ENCODE data around the gene ADAMTS7.
"Not testable (repeated sequence)": the region's sequence is repeated elsewhere in the genome, so short reads cannot be mapped to it uniquely, and the experiment has no call there.

ADAMTS7 gene

DNA sequence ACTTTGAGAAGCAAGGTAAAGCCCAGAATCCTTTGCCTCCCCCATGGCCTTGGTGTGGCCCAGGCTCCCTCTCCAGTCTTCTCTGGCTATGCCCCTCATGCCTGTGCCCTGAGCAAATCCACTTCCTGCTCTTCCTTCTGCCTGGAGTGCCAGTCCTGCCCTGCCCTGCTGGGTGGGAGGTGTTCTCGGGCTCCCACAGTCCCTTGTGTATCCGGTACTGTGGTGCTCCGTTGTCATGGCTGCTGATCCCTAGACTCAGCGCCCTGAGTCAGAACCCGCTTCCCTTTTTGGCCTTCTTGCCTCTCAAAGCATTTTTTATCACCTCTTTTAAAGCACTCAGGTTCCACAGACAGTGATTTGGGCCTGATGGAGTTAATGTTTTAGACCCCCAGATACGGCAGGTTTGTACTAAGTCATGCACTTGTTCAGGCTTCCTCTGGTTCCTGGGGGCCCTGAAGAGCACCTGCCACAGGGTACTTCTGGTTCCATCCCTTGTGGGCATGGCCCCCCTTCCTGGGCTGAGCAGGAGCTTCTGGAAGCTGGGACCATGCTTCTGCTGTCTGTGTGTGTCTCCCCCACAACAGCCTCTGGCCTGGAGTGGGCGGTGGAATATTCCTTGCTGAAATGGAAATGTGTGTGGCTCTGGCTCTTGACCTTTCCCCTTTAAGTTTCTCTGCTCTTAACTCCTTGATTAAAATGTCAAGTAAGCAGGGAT is 29.6 kb upstream of the ADAMTS7 start:
- ATAC-seq (replicated peaks; ENCODE audit: extremely low read depth, poor library complexity, severe bottlenecking) (no peak), DNase-seq (ENCODE audit: low spot score in 2 of 2) (no peak)
- peaks cover 3% of the 10 kb centered on the region for H3K36me3 Mint-ChIP-seq (ENCODE audit: insufficient read depth)
- no peak overlapping the region for H3K4me3 Mint-ChIP-seq
- H3K9me3 Mint-ChIP-seq = no peaks in the 10 kb centered on the region
- H3K4me1 Mint-ChIP-seq = no peaks in the 10 kb centered on the region
- no peak overlapping the region for H3K27ac Mint-ChIP-seq (ENCODE audit: low read depth)
- peaks cover 7% of the 10 kb centered on the region for H3K27me3 Mint-ChIP-seq

DNA sequence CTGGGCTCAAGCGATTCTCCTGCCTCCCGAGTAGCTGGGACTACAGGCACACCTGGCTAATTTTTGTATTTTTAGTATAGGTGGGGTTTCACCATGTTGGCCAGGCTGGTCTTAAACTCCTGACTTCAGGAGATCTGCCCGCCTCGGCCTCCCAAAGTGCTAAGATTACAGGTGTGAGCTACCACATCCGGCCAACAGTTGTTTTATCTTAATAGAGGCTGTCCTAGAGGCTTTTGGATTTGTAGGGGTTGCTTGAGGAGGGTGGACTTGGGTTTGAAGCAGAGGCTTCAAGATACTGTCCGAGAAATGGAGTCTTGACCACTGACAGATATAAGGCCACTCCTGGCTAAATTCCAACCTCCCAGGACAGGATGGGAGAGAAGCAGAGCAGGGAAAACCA is 27.9 kb upstream of the ADAMTS7 start:
- not testable (repeated sequence) for H3K27ac Mint-ChIP-seq (ENCODE audit: low read depth); ATAC-seq (replicated peaks; ENCODE audit: extremely low read depth, poor library complexity, severe bottlenecking); H3K36me3 Mint-ChIP-seq (ENCODE audit: insufficient read depth); H3K4me3 Mint-ChIP-seq; DNase-seq (ENCODE audit: low spot score in 2 of 2); H3K4me1 Mint-ChIP-seq; H3K9me3 Mint-ChIP-seq
- peaks cover 11% of the 10 kb centered on the region for H3K27me3 Mint-ChIP-seq

DNA sequence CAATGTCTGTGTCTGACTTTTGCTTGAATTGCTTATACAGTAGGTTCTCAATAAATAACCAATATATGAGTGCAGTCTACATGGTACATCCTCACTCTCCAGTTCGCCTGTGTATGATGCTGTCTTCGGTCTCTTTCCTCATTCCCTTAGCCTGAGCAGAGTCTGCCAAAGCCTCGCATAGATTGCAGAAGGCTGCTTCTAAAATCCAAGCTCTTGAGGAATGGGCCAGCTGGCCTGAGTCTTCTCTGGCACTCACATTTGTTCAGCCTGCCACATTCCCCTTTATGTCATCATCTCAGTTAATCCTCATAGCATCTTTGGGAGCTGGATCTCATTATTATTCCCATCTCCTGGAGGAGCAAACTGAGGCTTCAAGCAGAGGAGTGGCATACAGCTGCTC is 27.2 kb upstream of the ADAMTS7 start:
- Mint-ChIP-seq H3K4me3 (no peak overlapping the region), H3K27ac (ENCODE audit: low read depth) (no peak overlapping the region), H3K36me3 (ENCODE audit: insufficient read depth) (no peaks in the 10 kb centered on the region), H3K27me3 (peaks cover 11% of the 10 kb centered on the region), H3K4me1 (no peaks in the 10 kb centered on the region), H3K9me3 (no peaks in the 10 kb centered on the region)
- no peak for ATAC-seq (replicated peaks; ENCODE audit: extremely low read depth, poor library complexity, severe bottlenecking)
- no peak for DNase-seq (ENCODE audit: low spot score in 2 of 2)

DNA sequence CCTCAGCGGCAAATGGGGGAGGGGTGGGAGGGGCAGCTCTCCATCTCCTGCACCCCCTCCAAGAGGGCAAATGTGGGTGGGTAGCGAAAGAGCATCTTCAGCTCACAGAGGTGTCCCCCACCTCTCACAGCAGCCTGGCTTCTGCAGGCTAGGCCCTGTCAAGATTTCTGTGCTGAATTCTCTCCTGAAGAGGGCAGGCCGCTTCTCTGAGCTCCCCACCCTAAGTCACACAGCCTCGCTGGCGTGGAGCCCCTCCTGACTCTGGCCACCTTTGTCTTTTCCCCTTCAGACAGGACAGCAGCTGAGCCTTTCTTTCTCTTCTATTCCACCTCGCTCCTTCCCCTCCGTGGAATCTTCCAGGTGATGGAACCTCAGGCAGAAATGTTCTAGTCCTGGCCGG is 26.3 kb upstream of the ADAMTS7 start:
- no peak overlapping the region for H3K4me3 Mint-ChIP-seq
- H3K27ac Mint-ChIP-seq (ENCODE audit: low read depth) = no peak overlapping the region
- no peaks in the 10 kb centered on the region for H3K36me3 Mint-ChIP-seq (ENCODE audit: insufficient read depth)
- ATAC-seq (replicated peaks; ENCODE audit: extremely low read depth, poor library complexity, severe bottlenecking) (no peak), DNase-seq (ENCODE audit: low spot score in 2 of 2) (no peak)
- H3K27me3 Mint-ChIP-seq = peaks cover 11% of the 10 kb centered on the region
- no peaks in the 10 kb centered on the region for H3K9me3 Mint-ChIP-seq
- no peaks in the 10 kb centered on the region for H3K4me1 Mint-ChIP-seq

DNA sequence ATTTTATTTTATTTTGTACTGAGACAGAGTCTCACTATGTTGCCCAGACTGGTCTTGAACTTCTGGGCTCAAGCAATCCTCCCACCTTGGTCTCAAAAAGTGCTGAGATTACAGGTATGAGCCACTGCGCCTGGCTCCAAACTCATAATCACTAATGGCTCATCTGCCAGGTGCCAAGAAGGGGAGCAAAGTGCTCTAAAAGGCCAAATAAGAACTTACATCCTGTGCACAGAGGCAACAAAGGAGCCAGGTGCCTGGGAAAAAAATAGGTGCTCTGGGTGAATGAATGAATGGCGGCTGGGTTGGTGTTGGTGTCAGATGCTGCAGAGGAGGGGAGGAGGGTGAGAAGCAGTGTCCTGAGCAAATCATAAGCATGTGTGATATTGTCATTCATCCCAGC is 25.9 kb upstream of the ADAMTS7 start:
- no peak for ATAC-seq (replicated peaks; ENCODE audit: extremely low read depth, poor library complexity, severe bottlenecking)
- no peaks in the 10 kb centered on the region for H3K9me3 Mint-ChIP-seq
- no peak overlapping the region for H3K27ac Mint-ChIP-seq (ENCODE audit: low read depth)
- no peak for DNase-seq (ENCODE audit: low spot score in 2 of 2)
- H3K4me1 Mint-ChIP-seq = no peaks in the 10 kb centered on the region
- peaks cover 13% of the 10 kb centered on the region for H3K27me3 Mint-ChIP-seq
- H3K36me3 Mint-ChIP-seq (ENCODE audit: insufficient read depth) = no peaks in the 10 kb centered on the region
- H3K4me3 Mint-ChIP-seq = no peak overlapping the region

DNA sequence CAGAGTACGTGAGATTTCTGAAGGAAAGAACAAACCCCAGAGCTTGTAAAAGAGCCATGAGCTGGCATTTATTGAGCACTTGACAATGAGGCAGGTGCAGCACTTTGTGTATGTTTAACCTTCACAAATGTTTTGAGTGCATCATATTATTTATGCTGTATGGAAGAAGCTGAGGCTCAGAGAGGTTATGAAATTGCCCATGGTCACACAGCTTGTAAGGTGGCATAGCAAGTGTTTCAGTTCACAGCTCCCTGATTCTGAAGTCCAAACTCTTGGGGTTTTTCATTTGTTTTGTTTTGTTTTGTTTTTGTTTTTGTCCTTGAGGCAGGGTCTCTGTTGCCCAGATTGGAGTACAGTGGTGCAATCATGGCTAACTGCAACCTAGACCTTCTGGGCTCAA is 25.1 kb upstream of the ADAMTS7 start:
- DNase-seq (ENCODE audit: low spot score in 2 of 2) = no peak
- no peak overlapping the region for H3K27ac Mint-ChIP-seq (ENCODE audit: low read depth)
- no peak overlapping the region for H3K4me3 Mint-ChIP-seq
- no peak for ATAC-seq (replicated peaks; ENCODE audit: extremely low read depth, poor library complexity, severe bottlenecking)
- H3K27me3 Mint-ChIP-seq = peaks cover 21% of the 10 kb centered on the region
- no peaks in the 10 kb centered on the region for H3K9me3 Mint-ChIP-seq
- H3K36me3 Mint-ChIP-seq (ENCODE audit: insufficient read depth) = no peaks in the 10 kb centered on the region
- no peaks in the 10 kb centered on the region for H3K4me1 Mint-ChIP-seq

DNA sequence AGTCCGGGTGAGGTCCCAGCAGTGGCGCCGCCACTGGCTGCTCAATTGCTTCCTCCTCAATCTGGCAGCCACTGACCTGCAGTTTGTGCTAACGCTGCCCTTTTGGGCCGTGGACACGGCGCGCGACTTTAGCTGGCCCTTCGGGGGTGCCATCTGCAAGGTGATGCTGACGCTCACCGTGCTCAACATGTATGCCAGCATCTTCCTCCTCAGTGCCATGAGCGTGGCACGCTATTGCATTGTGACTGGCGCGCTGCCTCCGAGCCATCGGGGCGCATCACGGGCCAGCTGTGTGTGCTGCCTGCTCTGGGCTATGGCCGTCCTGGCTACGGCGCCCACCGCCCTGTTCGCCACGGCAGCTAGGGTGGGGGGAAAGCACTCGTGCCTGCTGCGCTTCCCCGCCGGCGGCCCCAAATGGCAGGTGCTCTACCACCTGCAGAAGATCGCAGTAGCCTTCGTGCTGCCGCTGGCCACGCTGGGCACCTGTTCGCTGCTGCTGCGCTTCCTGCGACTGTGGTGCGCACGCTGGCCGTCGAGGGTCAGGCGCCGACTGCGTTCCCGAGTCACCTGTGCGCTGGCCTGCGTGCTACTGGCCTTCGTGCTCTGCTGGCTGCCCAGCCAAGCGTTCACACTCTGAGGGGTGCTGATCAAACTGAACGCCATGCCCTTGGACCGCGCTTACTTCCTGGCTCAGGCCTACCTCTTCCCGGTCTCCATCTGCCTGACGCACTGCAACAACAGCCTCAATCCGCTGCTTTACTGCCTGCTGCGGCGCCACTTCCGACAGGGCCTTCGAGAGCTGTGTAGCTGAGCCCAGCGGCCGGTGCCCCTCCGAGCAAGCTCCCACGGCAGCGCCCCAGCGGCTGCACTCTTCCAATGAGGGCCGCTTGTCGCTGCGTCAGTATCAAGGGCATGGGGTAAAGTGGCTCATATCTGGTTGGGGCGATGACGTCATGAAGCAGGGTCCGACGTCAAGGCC is 20.3 kb upstream of the ADAMTS7 start:
- Mint-ChIP-seq H3K9me3 (no peaks in the 10 kb centered on the region), H3K27ac (ENCODE audit: low read depth) (no peak overlapping the region), H3K27me3 (peaks cover 30% of the 10 kb centered on the region), H3K4me3 (peak overlapping the region; percentile 38), H3K4me1 (peaks cover 4% of the 10 kb centered on the region), H3K36me3 (ENCODE audit: insufficient read depth) (no peaks in the 10 kb centered on the region)
- ATAC-seq (replicated peaks; ENCODE audit: extremely low read depth, poor library complexity, severe bottlenecking) (no peak), DNase-seq (ENCODE audit: low spot score in 2 of 2) (no peak)

DNA sequence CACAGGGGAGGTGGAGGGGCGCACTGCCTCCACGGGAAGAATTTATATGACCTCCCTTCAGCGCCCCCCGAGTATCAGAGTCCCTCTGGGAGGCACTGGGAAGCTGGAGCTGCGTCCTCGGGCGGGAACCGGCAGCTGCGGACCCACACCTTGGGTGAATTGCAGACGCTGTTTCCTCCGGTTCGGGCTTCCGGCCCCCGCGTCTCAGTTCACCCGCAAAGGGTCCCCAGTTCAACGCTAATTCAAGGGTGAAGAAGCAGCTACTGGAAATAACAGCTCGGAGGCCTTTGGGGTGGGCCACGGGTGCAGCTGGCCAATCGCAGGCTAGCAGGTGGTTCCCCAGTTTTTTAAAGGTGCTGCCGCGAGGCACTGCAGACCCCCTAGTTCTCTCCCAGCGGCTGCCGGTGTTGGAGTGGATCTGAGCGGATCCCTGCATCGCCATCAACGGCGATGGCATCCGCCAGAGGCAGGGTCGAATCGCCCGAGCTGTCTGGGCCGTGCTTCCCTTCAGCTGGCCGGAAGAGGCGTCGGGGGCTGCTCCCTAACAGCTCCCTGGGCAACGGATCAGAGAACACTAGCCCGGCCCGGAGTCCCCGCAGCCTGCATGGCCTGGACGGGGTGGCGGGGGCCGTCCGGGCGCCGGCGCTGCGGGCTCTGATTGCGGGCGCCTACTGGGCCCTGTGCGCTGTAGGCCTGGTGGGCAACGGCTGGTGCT is 19.4 kb upstream of the ADAMTS7 start:
- ATAC-seq (replicated peaks; ENCODE audit: extremely low read depth, poor library complexity, severe bottlenecking) (no peak), DNase-seq (ENCODE audit: low spot score in 2 of 2) (no peak)
- Mint-ChIP-seq H3K9me3 (no peaks in the 10 kb centered on the region), H3K27ac (ENCODE audit: low read depth) (no peak overlapping the region), H3K27me3 (peaks cover 22% of the 10 kb centered on the region), H3K4me1 (peaks cover 4% of the 10 kb centered on the region), H3K4me3 (peak overlapping the region; percentile 38), H3K36me3 (ENCODE audit: insufficient read depth) (no peaks in the 10 kb centered on the region)

DNA sequence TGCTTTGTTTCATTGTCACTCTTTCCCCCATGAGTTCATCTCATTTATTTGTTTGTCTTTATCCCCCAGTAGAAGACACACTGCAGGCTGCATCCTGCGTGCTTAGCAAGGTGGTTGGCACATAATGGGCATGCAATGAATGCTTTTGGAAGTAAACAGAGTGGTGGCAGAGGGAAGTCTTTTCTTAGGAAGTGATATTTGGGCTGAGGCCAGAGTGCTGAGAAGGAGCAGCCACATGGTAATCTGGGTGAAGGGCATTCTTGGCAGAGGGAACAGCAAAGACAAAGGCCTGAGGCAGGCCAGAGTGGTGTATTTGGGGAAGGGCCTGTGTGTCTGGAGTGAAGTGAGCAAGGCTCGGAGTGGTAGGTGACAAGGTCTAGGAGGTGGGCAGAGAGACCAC is 17.7 kb upstream of the ADAMTS7 start:
- DNase-seq (ENCODE audit: low spot score in 2 of 2) = no peak
- H3K9me3 Mint-ChIP-seq = no peaks in the 10 kb centered on the region
- H3K27me3 Mint-ChIP-seq = peaks cover 19% of the 10 kb centered on the region
- no peak overlapping the region for H3K4me3 Mint-ChIP-seq
- no peak overlapping the region for H3K27ac Mint-ChIP-seq (ENCODE audit: low read depth)
- H3K36me3 Mint-ChIP-seq (ENCODE audit: insufficient read depth) = no peaks in the 10 kb centered on the region
- H3K4me1 Mint-ChIP-seq = peaks cover 4% of the 10 kb centered on the region
- no peak for ATAC-seq (replicated peaks; ENCODE audit: extremely low read depth, poor library complexity, severe bottlenecking)

DNA sequence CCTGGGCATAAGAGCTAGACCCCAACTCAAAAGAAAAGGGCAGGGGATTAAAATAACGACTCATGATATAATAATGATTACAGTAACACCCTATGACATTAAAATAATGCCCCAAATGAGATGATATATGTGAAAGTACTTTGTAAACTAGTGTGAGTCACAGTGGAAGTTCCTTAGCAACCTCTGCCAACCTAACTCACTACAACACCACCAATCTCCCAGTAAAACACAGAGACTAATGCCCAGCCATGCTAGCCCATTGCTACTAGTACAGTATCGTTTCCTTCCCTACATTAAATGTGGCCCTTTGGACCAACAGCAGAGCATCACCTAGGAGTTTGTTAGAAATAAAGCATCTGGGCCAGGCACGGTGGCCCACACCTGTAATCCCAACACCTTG is 11.2 kb upstream of the ADAMTS7 start:
- Mint-ChIP-seq H3K9me3 (no peaks in the 10 kb centered on the region), H3K4me1 (no peaks in the 10 kb centered on the region), H3K36me3 (ENCODE audit: insufficient read depth) (no peaks in the 10 kb centered on the region), H3K27ac (ENCODE audit: low read depth) (no peak overlapping the region), H3K27me3 (peaks cover 20% of the 10 kb centered on the region), H3K4me3 (no peak overlapping the region)
- ATAC-seq (replicated peaks; ENCODE audit: extremely low read depth, poor library complexity, severe bottlenecking) (no peak), DNase-seq (ENCODE audit: low spot score in 2 of 2) (no peak)

DNA sequence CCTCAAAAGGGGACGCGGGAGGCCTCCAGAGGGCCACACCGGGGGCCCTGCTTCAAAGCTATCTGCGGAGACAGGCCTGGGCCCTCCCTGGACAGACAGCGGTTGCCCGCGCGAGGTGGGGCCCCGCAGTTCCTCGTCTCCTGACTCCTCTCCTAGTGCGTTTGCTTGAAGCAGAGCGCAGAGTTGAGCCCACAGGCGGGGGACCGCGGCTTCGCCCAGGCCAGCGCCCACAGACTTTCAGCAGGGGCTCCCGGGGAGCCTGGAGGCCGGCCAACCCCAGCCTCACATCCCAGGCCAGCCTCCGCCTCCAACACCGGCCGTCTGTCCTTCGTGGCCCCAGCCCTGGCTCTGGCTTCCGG is 540 bp upstream of the ADAMTS7 start:
- Mint-ChIP-seq H3K27me3 (peaks cover 60% of the 10 kb centered on the region), H3K36me3 (ENCODE audit: insufficient read depth) (peaks cover 4% of the 10 kb centered on the region), H3K4me3 (peak overlapping the region; percentile 75), H3K27ac (ENCODE audit: low read depth) (no peak overlapping the region), H3K9me3 (no peaks in the 10 kb centered on the region), H3K4me1 (peaks cover 11% of the 10 kb centered on the region)
- DNase-seq (ENCODE audit: low spot score in 2 of 2) (no peak), ATAC-seq (replicated peaks; ENCODE audit: extremely low read depth, poor library complexity, severe bottlenecking) (no peak)

DNA sequence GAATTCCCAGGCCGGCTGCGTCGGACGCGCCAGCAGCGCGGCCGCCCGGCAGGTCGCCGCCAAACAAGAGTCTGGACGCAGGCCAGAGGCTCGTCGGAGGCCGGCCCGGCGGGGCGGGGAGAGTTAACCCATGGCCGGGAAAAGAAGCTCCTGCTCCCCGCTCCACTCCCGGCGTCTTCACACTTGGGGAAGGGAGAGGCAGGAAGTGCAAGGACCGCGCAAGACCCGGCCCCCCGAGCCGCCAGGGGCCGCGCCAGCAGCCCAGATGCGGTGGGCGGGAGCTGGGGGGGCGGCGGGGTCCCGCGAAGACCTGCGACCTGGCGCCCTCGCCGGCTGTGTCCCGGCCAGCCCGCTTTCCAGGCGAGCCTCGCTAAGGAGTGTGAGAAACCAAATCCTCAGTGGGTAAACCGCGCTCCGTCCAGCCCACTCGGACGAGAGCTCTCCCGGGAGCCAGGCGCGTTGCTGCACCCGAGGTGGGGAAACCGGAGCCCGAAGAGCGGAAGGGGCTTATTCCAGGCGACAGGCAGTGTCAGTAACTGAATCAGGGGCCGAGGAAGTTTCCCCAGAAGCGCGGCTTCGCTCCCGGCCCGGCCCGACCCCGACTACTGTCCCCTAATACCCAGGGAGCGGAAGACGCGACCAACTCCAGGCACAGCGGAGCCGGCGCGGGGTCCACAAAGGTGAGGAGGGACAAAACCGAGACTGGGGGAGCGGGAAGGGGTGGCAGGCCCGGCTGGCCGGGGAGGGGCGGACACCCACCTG is 721 bp downstream of the ADAMTS7 start:
- Mint-ChIP-seq H3K36me3 (ENCODE audit: insufficient read depth) (peaks cover 4% of the 10 kb centered on the region), H3K9me3 (no peaks in the 10 kb centered on the region), H3K4me1 (peaks cover 11% of the 10 kb centered on the region), H3K27ac (ENCODE audit: low read depth) (no peak overlapping the region), H3K27me3 (peaks cover 60% of the 10 kb centered on the region), H3K4me3 (peak overlapping the region; percentile 75)
- DNase-seq (ENCODE audit: low spot score in 2 of 2) (no peak), ATAC-seq (replicated peaks; ENCODE audit: extremely low read depth, poor library complexity, severe bottlenecking) (peak; percentile 13)
